NCI-H2107 (cell line): ENCODE data around the gene PEX11G.

Source experiments
- DNase-seq: peaks from one replicate; lab custom pipeline; 2025; lab: John Stamatoyannopoulos, UW

Gene PEX11G

GRCh38 chr19:7521551-7522071, 32.8 kb upstream of the PEX11G start:
- DNase-seq: no peak

GRCh38 chr19:7520131-7521051, 31.6 kb upstream of the PEX11G start:
- DNase-seq: no peak

GRCh38 chr19:7519361-7520130, 30.7 kb upstream of the PEX11G start:
- DNase-seq: no peak

- DNase-seq: no peak
Observed at GRCh38 chr19:7516878-7517277, 28.0 kb upstream of the PEX11G start.

- no peak for DNase-seq
Observed at GRCh38 chr19:7516333-7516732, 27.5 kb upstream of the PEX11G start.

- no peak for DNase-seq
Observed at GRCh38 chr19:7515645-7516151, 26.9 kb upstream of the PEX11G start, which contains the start of gene ZNF358. Gene ZNF358, plus strand, starts transcription at chr19:7516103. Its CDS starts 3,140 bp downstream, at chr19:7519243.

- DNase-seq: no peak
Observed at GRCh38 chr19:7515110-7515644, 26.3 kb upstream of the PEX11G start.

- DNase-seq: no peak
Observed at GRCh38 chr19:7513809-7514642, 25.2 kb upstream of the PEX11G start.

GRCh38 chr19:7512400-7512851, 23.6 kb upstream of the PEX11G start:
- no peak for DNase-seq

GRCh38 chr19:7509625-7510024, 20.8 kb upstream of the PEX11G start:
- DNase-seq: no peak

- DNase-seq: no peak
Observed at GRCh38 chr19:7507884-7508283, 19.0 kb upstream of the PEX11G start.

GRCh38 chr19:7506385-7507328, 17.8 kb upstream of the PEX11G start:
- peak; percentile 38 for DNase-seq

- no peak for DNase-seq
Observed at GRCh38 chr19:7505682-7506384, 17.0 kb upstream of the PEX11G start.

GRCh38 chr19:7505288-7505681, 16.4 kb upstream of the PEX11G start:
- DNase-seq: no peak

- DNase-seq: no peak
Observed at GRCh38 chr19:7504684-7505083, 15.8 kb upstream of the PEX11G start.

- DNase-seq: no peak
Observed at GRCh38 chr19:7502552-7502951, 13.7 kb upstream of the PEX11G start.

GRCh38 chr19:7500811-7501450, 12.1 kb upstream of the PEX11G start:
- DNase-seq: peak; percentile 48

GRCh38 chr19:7497292-7497691, 8.5 kb upstream of the PEX11G start:
- no peak for DNase-seq
